Measurements from ENCODE around the gene CCDC185.

GRCh38 chr1:223350361-223350908, 42.8 kb upstream of the CCDC185 start:
- TF ChIP-seq, protein P1, sequence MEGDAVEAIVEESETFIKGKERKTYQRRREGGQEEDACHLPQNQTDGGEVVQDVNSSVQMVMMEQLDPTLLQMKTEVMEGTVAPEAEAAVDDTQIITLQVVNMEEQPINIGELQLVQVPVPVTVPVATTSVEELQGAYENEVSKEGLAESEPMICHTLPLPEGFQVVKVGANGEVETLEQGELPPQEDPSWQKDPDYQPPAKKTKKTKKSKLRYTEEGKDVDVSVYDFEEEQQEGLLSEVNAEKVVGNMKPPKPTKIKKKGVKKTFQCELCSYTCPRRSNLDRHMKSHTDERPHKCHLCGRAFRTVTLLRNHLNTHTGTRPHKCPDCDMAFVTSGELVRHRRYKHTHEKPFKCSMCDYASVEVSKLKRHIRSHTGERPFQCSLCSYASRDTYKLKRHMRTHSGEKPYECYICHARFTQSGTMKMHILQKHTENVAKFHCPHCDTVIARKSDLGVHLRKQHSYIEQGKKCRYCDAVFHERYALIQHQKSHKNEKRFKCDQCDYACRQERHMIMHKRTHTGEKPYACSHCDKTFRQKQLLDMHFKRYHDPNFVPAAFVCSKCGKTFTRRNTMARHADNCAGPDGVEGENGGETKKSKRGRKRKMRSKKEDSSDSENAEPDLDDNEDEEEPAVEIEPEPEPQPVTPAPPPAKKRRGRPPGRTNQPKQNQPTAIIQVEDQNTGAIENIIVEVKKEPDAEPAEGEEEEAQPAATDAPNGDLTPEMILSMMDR (CRISPR knock-in tag; IDR thresholded peaks at IDR 0.05), result no peak
- TF ChIP-seq HOXD1 (CRISPR knock-in tag; IDR thresholded peaks at IDR 0.05) (no peak), MYC (CRISPR knock-in tag; IDR thresholded peaks at IDR 0.05; ENCODE audit: borderline replicate concordance) (no peak), ZNF253 (CRISPR knock-in tag; IDR thresholded peaks at IDR 0.05; ENCODE audit: borderline replicate concordance) (no peak), EZH2 (conservative IDR thresholded peaks at IDR 0.05; ENCODE audit: low read depth, low read length) (no peak), SMC3 (IDR thresholded peaks at IDR 0.05; ENCODE audit: low read length) (no peak), POLR2A (IDR thresholded peaks at IDR 0.05; ENCODE audit: insufficient read depth in 1 of 2, low read depth in 2 of 2, low read length in 2 of 2) (no peak), ZNF607 (CRISPR knock-in tag; IDR thresholded peaks at IDR 0.05; ENCODE audit: borderline replicate concordance) (no peak), ZFP41 (CRISPR knock-in tag; IDR thresholded peaks at IDR 0.05; ENCODE audit: borderline replicate concordance) (no peak), PBX3 (CRISPR knock-in tag; IDR thresholded peaks at IDR 0.05; ENCODE audit: borderline replicate concordance) (no peak), ZNF547 (CRISPR knock-in tag; IDR thresholded peaks at IDR 0.05) (no peak), TAF1 (CRISPR knock-in tag; IDR thresholded peaks at IDR 0.05) (no peak)
- TF ChIP-seq, protein P2, sequence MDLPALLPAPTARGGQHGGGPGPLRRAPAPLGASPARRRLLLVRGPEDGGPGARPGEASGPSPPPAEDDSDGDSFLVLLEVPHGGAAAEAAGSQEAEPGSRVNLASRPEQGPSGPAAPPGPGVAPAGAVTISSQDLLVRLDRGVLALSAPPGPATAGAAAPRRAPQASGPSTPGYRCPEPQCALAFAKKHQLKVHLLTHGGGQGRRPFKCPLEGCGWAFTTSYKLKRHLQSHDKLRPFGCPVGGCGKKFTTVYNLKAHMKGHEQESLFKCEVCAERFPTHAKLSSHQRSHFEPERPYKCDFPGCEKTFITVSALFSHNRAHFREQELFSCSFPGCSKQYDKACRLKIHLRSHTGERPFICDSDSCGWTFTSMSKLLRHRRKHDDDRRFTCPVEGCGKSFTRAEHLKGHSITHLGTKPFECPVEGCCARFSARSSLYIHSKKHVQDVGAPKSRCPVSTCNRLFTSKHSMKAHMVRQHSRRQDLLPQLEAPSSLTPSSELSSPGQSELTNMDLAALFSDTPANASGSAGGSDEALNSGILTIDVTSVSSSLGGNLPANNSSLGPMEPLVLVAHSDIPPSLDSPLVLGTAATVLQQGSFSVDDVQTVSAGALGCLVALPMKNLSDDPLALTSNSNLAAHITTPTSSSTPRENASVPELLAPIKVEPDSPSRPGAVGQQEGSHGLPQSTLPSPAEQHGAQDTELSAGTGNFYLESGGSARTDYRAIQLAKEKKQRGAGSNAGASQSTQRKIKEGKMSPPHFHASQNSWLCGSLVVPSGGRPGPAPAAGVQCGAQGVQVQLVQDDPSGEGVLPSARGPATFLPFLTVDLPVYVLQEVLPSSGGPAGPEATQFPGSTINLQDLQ (CRISPR knock-in tag; IDR thresholded peaks at IDR 0.05), result no peak

Measured in HepG2 (cell line).